Measurements from ENCODE around the gene SLC16A9.
"Not testable (repeated sequence)": the region's sequence is repeated elsewhere in the genome, so short reads cannot be mapped to it uniquely, and the experiment has no call there.

Gene SLC16A9

GRCh38 chr10:59709395-59710125 is at the start of gene SLC16A9:
TSS of gene SLC16A9 (minus strand) at chr10:59709850. CDS start at chr10:59684291, 25,559 bp downstream.
- DNase-seq (ENCODE audit: low read depth in 3 of 3, low spot score in 1 of 3): peak in 1 of 3 donors; percentile 14

- DNase-seq (ENCODE audit: low read depth in 3 of 3, low spot score in 1 of 3): no peak
Observed at GRCh38 chr10:59757966-59758365, 48.3 kb upstream of the SLC16A9 start.

- DNase-seq (ENCODE audit: low read depth in 3 of 3, low spot score in 1 of 3): no peak
Observed at GRCh38 chr10:59754951-59755350, 45.3 kb upstream of the SLC16A9 start.

- DNase-seq (ENCODE audit: low read depth in 3 of 3, low spot score in 1 of 3): no peak
Observed at GRCh38 chr10:59753267-59753666, 43.6 kb upstream of the SLC16A9 start, which contains the start of gene MRLN. TSS of gene MRLN (minus strand) at chr10:59753455.

- DNase-seq (ENCODE audit: low read depth in 3 of 3, low spot score in 1 of 3): no peak
Observed at GRCh38 chr10:59752278-59752940, 42.8 kb upstream of the SLC16A9 start.

- no peak for DNase-seq (ENCODE audit: low read depth in 3 of 3, low spot score in 1 of 3)
Observed at GRCh38 chr10:59750155-59750945, 40.7 kb upstream of the SLC16A9 start.

- no peak for DNase-seq (ENCODE audit: low read depth in 3 of 3, low spot score in 1 of 3)
Observed at GRCh38 chr10:59748834-59749233, 39.2 kb upstream of the SLC16A9 start.

- DNase-seq (ENCODE audit: low read depth in 3 of 3, low spot score in 1 of 3): no peak
Observed at GRCh38 chr10:59745163-59745650, 35.6 kb upstream of the SLC16A9 start.

- DNase-seq (ENCODE audit: low read depth in 3 of 3, low spot score in 1 of 3): not testable (repeated sequence)
Observed at GRCh38 chr10:59744762-59745161, 35.1 kb upstream of the SLC16A9 start.

GRCh38 chr10:59744156-59744555 is 34.5 kb upstream of the SLC16A9 start:
- not testable (repeated sequence) for DNase-seq (ENCODE audit: low read depth in 3 of 3, low spot score in 1 of 3)

- DNase-seq (ENCODE audit: low read depth in 3 of 3, low spot score in 1 of 3): no peak
Observed at GRCh38 chr10:59741583-59741982, 31.9 kb upstream of the SLC16A9 start.

GRCh38 chr10:59741048-59741447 is 31.4 kb upstream of the SLC16A9 start:
- DNase-seq (ENCODE audit: low read depth in 3 of 3, low spot score in 1 of 3): no peak

- no peak for DNase-seq (ENCODE audit: low read depth in 3 of 3, low spot score in 1 of 3)
Observed at GRCh38 chr10:59736749-59737148, 27.1 kb upstream of the SLC16A9 start.

- DNase-seq (ENCODE audit: low read depth in 3 of 3, low spot score in 1 of 3): no peak
Observed at GRCh38 chr10:59735296-59735695, 25.6 kb upstream of the SLC16A9 start.

- DNase-seq (ENCODE audit: low read depth in 3 of 3, low spot score in 1 of 3): no peak
Observed at GRCh38 chr10:59734014-59734462, 24.4 kb upstream of the SLC16A9 start.

GRCh38 chr10:59733321-59734013 is 23.8 kb upstream of the SLC16A9 start:
- not testable (repeated sequence) for DNase-seq (ENCODE audit: low read depth in 3 of 3, low spot score in 1 of 3)

- DNase-seq (ENCODE audit: low read depth in 3 of 3, low spot score in 1 of 3): not testable (repeated sequence)
Observed at GRCh38 chr10:59732849-59733248, 23.2 kb upstream of the SLC16A9 start.

- DNase-seq (ENCODE audit: low read depth in 3 of 3, low spot score in 1 of 3): not testable (repeated sequence)
Observed at GRCh38 chr10:59729167-59729566, 19.5 kb upstream of the SLC16A9 start.

- no peak for DNase-seq (ENCODE audit: low read depth in 3 of 3, low spot score in 1 of 3)
Observed at GRCh38 chr10:59724098-59724938, 14.7 kb upstream of the SLC16A9 start.

- DNase-seq (ENCODE audit: low read depth in 3 of 3, low spot score in 1 of 3): no peak
Observed at GRCh38 chr10:59720377-59720776, 10.7 kb upstream of the SLC16A9 start.
